HG02763 (cell line): Measurements from ENCODE around the gene UNK.
"Not testable (repeated sequence)": the region's sequence is repeated elsewhere in the genome, so short reads cannot be mapped to it uniquely, and the experiment has no call there.

Experiments
- ATAC-seq: cut with Tn5 transposase; IDR thresholded peaks from one replicate; pipeline ENCODE4 v1.9.1; 2021; ENCODE audit warnings: mild to moderate bottlenecking, moderate library complexity; ENCODE audit not compliant: unreplicated experiment

Gene UNK

GRCh38 chr17:75753514-75754377 is 30.9 kb upstream of the UNK start:
- ATAC-seq = peak; percentile 55

GRCh38 chr17:75754378-75755204 is 30.0 kb upstream of the UNK start:
- no peak for ATAC-seq

GRCh38 chr17:75755205-75755901 is 29.3 kb upstream of the UNK start:
- ATAC-seq = no peak

- no peak for ATAC-seq
These were observed 28.6 kb upstream of the UNK start for GRCh38 chr17:75755990-75756389.

GRCh38 chr17:75756451-75757085 is 28.0 kb upstream of the UNK start:
- ATAC-seq = no peak

- no peak for ATAC-seq
These were observed 27.4 kb upstream of the UNK start for GRCh38 chr17:75757086-75757681.

GRCh38 chr17:75758131-75758905 is 26.3 kb upstream of the UNK start:
- ATAC-seq = no peak

GRCh38 chr17:75759457-75759856 is 25.1 kb upstream of the UNK start:
- no peak for ATAC-seq

GRCh38 chr17:75759978-75760640 is 24.5 kb upstream of the UNK start:
- ATAC-seq = not testable (repeated sequence)

GRCh38 chr17:75762513-75763268 is 21.9 kb upstream of the UNK start:
- ATAC-seq = no peak

GRCh38 chr17:75763269-75763607 is 21.4 kb upstream of the UNK start:
- ATAC-seq = no peak

GRCh38 chr17:75763613-75764416 is 20.8 kb upstream of the UNK start:
- ATAC-seq = no peak

- ATAC-seq = no peak
These were observed 20.2 kb upstream of the UNK start for GRCh38 chr17:75764417-75764710.

GRCh38 chr17:75764711-75765421 is 19.7 kb upstream of the UNK start, which contains the start of gene GALK1:
TSS of gene GALK1 (minus strand) at chr17:75765192. CDS start at chr17:75765136, 56 bp downstream.
- peak; percentile 51 for ATAC-seq

GRCh38 chr17:75765981-75766380 is 18.6 kb upstream of the UNK start:
- ATAC-seq = no peak

- ATAC-seq = no peak
These were observed 16.7 kb upstream of the UNK start for GRCh38 chr17:75767881-75768280.

- no peak for ATAC-seq
These were observed 15.1 kb upstream of the UNK start for GRCh38 chr17:75769536-75769935.
